Ishikawa (cell line): ENCODE results near the gene ZC3H4.

ENCODE experiments used
- CEBPB ChIP-seq: IDR thresholded peaks from 2 replicates; pipeline ENCODE4 v1.6.1; 2012
- CREB1 ChIP-seq: IDR thresholded peaks from 2 replicates; pipeline ENCODE4 v1.6.1; 2012; ENCODE audit warnings: low read depth
- EGR1 ChIP-seq: IDR thresholded peaks from 2 replicates; pipeline ENCODE4 v1.6.1; 2012
- EP300 ChIP-seq: IDR thresholded peaks from 2 replicates; pipeline ENCODE4 v1.6.1; 2012; ENCODE audit warnings: borderline replicate concordance
- NFIC ChIP-seq: IDR thresholded peaks from 2 replicates; pipeline ENCODE4 v1.6.1; 2012
- REST ChIP-seq: IDR thresholded peaks from 2 replicates; pipeline ENCODE4 v1.6.1; 2012; ENCODE audit warnings: low read depth, mild to moderate bottlenecking
- TAF1 ChIP-seq: IDR thresholded peaks from 2 replicates; pipeline ENCODE4 v1.6.1; 2012; ENCODE audit warnings: low read depth, mild to moderate bottlenecking
- TCF12 ChIP-seq: IDR thresholded peaks from 2 replicates; pipeline ENCODE4 v1.6.1; 2012; ENCODE audit warnings: low read depth
- TEAD4 ChIP-seq: IDR thresholded peaks from 2 replicates; pipeline ENCODE4 v1.6.1; 2012
- YY1 ChIP-seq: IDR thresholded peaks from 2 replicates; pipeline ENCODE4 v1.6.1; 2012; ENCODE audit warnings: low read depth
- ZBTB7A ChIP-seq: IDR thresholded peaks from 2 replicates; pipeline ENCODE4 v1.6.1; 2012; ENCODE audit warnings: low read depth
- TF ChIP-seq, protein P1 (sequence below): IDR thresholded peaks from 2 replicates; pipeline ENCODE4 v1.6.1; 2012
- TF ChIP-seq, protein P2 (sequence below): IDR thresholded peaks from 2 replicates; pipeline ENCODE4 v1.6.1; 2012

- TF ChIP-seq TCF12 (no peak), TAF1 (no peak), REST (no peak), CREB1 (no peak), YY1 (no peak), EP300 (no peak), CEBPB (no peak), TEAD4 (no peak), EGR1 (no peak), NFIC (no peak), ZBTB7A (no peak)
- TF ChIP-seq, protein P1, sequence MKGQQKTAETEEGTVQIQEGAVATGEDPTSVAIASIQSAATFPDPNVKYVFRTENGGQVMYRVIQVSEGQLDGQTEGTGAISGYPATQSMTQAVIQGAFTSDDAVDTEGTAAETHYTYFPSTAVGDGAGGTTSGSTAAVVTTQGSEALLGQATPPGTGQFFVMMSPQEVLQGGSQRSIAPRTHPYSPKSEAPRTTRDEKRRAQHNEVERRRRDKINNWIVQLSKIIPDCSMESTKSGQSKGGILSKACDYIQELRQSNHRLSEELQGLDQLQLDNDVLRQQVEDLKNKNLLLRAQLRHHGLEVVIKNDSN, result no peak
- TF ChIP-seq, protein P2, sequence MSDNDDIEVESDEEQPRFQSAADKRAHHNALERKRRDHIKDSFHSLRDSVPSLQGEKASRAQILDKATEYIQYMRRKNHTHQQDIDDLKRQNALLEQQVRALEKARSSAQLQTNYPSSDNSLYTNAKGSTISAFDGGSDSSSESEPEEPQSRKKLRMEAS, result peak; percentile 60; the same call in 1 of the 2 replicates
Observed at GRCh38 chr19:47032171-47032811, 81.3 kb downstream of the ZC3H4 start.
